ENCODE data around the gene EID3. TPM values are rescaled to one million over a fixed set of nuclear protein-coding genes. Genes with fewer than 3 reads are reported as not detected.

EID3 gene
- total RNA-seq, 1 donor from 2014 or later = 2.4 TPM

GRCh38 chr12:104340925-104341611, 37.5 kb downstream of the EID3 start:
- H3K27me3 ChIP-seq (ENCODE audit: control insufficient read depth, insufficient read depth, low read length) = no peaks in the 10 kb centered on the region
- no peak overlapping the region for H3K4me3 ChIP-seq (ENCODE audit: low read depth, low read length)
- peaks cover 22% of the 10 kb centered on the region for H3K36me3 ChIP-seq (ENCODE audit: control insufficient read depth, insufficient read depth, low read length)
- TF ChIP-seq CTCF (IDR thresholded peaks at IDR 0.05; ENCODE audit: insufficient read depth, low read length, severe bottlenecking) = no peak
- DNase-seq (ENCODE audit: low read depth) (no peak), FAIRE-seq (no peak)

- TF ChIP-seq CTCF (IDR thresholded peaks at IDR 0.05; ENCODE audit: insufficient read depth, low read length, severe bottlenecking) = no peak
- no peak for FAIRE-seq
- no peaks in the 10 kb centered on the region for H3K27me3 ChIP-seq (ENCODE audit: control insufficient read depth, insufficient read depth, low read length)
- H3K36me3 ChIP-seq (ENCODE audit: control insufficient read depth, insufficient read depth, low read length) = peaks cover 22% of the 10 kb centered on the region
- no peak overlapping the region for H3K4me3 ChIP-seq (ENCODE audit: low read depth, low read length)
- DNase-seq (ENCODE audit: low read depth) = no peak
Measured at GRCh38 chr12:104342147-104342546, 38.6 kb downstream of the EID3 start.

GRCh38 chr12:104342635-104343249, 39.2 kb downstream of the EID3 start:
- H3K36me3 ChIP-seq (ENCODE audit: control insufficient read depth, insufficient read depth, low read length) = peaks cover 22% of the 10 kb centered on the region
- no peaks in the 10 kb centered on the region for H3K27me3 ChIP-seq (ENCODE audit: control insufficient read depth, insufficient read depth, low read length)
- FAIRE-seq (no peak), DNase-seq (ENCODE audit: low read depth) (no peak)
- no peak overlapping the region for H3K4me3 ChIP-seq (ENCODE audit: low read depth, low read length)
- no peak for TF ChIP-seq CTCF (IDR thresholded peaks at IDR 0.05; ENCODE audit: insufficient read depth, low read length, severe bottlenecking)

- Histone ChIP-seq H3K4me3 (ENCODE audit: low read depth, low read length) (no peak overlapping the region), H3K36me3 (ENCODE audit: control insufficient read depth, insufficient read depth, low read length) (peaks cover 27% of the 10 kb centered on the region), H3K27me3 (ENCODE audit: control insufficient read depth, insufficient read depth, low read length) (no peaks in the 10 kb centered on the region)
- DNase-seq (ENCODE audit: low read depth) (no peak), FAIRE-seq (no peak)
- no peak for TF ChIP-seq CTCF (IDR thresholded peaks at IDR 0.05; ENCODE audit: insufficient read depth, low read length, severe bottlenecking)
Measured at GRCh38 chr12:104344682-104345081, 41.1 kb downstream of the EID3 start.

GRCh38 chr12:104345234-104346066, 41.9 kb downstream of the EID3 start:
- Histone ChIP-seq H3K4me3 (ENCODE audit: low read depth, low read length) (no peak overlapping the region), H3K36me3 (ENCODE audit: control insufficient read depth, insufficient read depth, low read length) (peaks cover 23% of the 10 kb centered on the region), H3K27me3 (ENCODE audit: control insufficient read depth, insufficient read depth, low read length) (no peaks in the 10 kb centered on the region)
- DNase-seq (ENCODE audit: low read depth) (no peak), FAIRE-seq (no peak)
- TF ChIP-seq CTCF (IDR thresholded peaks at IDR 0.05; ENCODE audit: insufficient read depth, low read length, severe bottlenecking) = no peak
